ENCODE data around the gene LAMC1. TPM values are rescaled to one million over a fixed set of nuclear protein-coding genes. Genes with fewer than 3 reads are reported as not detected.

Gene LAMC1
- total RNA-seq, 4 donors from 2014 or later, result 387 to 474 (median 408) TPM

DNA sequence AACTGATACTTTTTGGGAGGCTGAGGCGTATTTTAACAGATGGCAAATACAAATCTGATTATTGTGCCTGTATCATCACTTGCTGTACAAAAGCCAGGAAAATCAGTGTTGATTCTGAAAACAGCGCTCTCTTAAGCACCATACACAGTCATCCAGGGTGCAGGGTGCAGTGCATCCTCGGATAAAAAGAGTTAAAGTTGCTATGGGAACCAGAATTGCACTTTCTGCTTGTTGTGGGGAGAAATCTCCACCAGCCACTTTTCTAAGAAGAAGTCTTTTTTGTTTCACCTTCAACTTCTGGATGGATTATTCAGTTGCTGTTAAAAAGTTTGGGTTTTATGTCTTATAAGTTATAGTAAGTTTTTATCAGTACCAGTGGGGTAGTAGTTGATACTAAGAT lies 3.8 kb downstream of the LAMC1 start:
- Histone ChIP-seq H3K4me3 (peak overlapping the region; percentile 80 to 97 (median 92)), H3K27me3 (no peaks in the 10 kb centered on the region), H3K4me1 (peaks cover 36 to 62% (median 59%) of the 10 kb centered on the region in 4 donors), H3K27ac (replicated peaks in 1 of 4) (peak overlapping the region; percentile 31 to 100 (median 99)), H3K36me3 (peaks cover 0 to 5% (median 0%) of the 10 kb centered on the region in 4 donors), H3K9me3 (no peaks in the 10 kb centered on the region)
- DNase-seq (ENCODE audit: extremely low spot score), result no peak
- intact Hi-C loops (cut with DNase I), result no loop called here
- TF ChIP-seq, protein P1, sequence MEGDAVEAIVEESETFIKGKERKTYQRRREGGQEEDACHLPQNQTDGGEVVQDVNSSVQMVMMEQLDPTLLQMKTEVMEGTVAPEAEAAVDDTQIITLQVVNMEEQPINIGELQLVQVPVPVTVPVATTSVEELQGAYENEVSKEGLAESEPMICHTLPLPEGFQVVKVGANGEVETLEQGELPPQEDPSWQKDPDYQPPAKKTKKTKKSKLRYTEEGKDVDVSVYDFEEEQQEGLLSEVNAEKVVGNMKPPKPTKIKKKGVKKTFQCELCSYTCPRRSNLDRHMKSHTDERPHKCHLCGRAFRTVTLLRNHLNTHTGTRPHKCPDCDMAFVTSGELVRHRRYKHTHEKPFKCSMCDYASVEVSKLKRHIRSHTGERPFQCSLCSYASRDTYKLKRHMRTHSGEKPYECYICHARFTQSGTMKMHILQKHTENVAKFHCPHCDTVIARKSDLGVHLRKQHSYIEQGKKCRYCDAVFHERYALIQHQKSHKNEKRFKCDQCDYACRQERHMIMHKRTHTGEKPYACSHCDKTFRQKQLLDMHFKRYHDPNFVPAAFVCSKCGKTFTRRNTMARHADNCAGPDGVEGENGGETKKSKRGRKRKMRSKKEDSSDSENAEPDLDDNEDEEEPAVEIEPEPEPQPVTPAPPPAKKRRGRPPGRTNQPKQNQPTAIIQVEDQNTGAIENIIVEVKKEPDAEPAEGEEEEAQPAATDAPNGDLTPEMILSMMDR (IDR thresholded peaks at IDR 0.05), result no peak
- no peak for TF ChIP-seq POLR2AphosphoS5 (IDR thresholded peaks at IDR 0.05)
- TF ChIP-seq POLR2A (IDR thresholded peaks at IDR 0.05; ENCODE audit: low read depth), result no peak
- no peak for TF ChIP-seq EP300 (IDR thresholded peaks at IDR 0.05)
- 46% methylated on average over 3 of the region's 3 CpGs for WGBS

DNA sequence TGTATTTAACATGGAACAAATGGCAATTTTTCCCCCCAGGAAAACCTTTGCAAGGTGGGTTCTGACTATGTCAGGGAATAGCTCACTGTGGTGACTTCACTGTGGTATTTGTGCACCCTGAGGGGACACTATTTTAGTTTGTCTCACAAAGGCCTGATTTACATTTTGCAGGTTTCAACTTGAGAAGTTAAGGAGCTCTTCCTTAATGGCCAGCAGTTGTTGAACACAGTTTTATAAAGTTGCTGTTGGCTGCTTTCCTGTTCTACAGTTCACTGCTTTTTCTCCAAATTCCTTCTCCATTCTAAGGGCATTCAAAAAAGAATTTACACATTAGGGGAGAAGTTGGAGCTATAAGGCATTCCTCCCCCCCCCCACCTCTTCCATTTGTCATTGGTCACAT lies 4.6 kb downstream of the LAMC1 start:
- peaks cover 0 to 5% (median 0%) of the 10 kb centered on the region in 4 donors for H3K36me3 ChIP-seq
- DNase-seq (ENCODE audit: extremely low spot score), result peak; percentile 55
- no peaks in the 10 kb centered on the region for H3K9me3 ChIP-seq
- H3K27me3 ChIP-seq, result no peaks in the 10 kb centered on the region
- intact Hi-C loops (cut with DNase I), result no loop called here
- H3K27ac ChIP-seq (replicated peaks in 1 of 4), result peak overlapping the region in 2 of 4 donors; percentile 23 to 100
- H3K4me1 ChIP-seq, result peaks cover 40 to 68% (median 65%) of the 10 kb centered on the region in 4 donors
- TF ChIP-seq, protein P1 (IDR thresholded peaks at IDR 0.05), result no peak
- TF ChIP-seq POLR2AphosphoS5 (IDR thresholded peaks at IDR 0.05) (no peak), POLR2A (IDR thresholded peaks at IDR 0.05; ENCODE audit: low read depth) (no peak), EP300 (IDR thresholded peaks at IDR 0.05) (no peak)
- peak overlapping the region; percentile 80 to 97 (median 92) for H3K4me3 ChIP-seq

DNA sequence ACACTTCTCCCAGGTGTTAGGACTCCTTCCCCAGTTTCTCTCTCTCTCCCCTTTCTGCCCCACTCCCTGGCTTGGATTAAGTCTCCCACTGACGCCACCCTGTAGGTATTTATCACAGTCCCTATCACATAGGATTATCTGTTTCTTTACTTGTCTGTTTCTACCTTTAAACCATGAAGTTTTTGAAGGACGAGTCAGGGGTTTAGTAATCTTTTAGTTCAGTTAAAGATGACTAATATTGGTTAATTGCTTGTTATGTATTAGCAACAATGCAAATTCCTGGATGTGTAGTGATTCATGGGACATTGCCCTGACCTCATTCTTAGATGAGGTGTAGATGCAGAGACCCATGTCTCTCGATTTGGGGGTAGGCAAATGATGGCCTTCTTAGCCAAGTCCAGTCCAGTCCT lies 6.4 kb downstream of the LAMC1 start:
- peak overlapping the region in 3 of 4 donors; percentile 13 to 92 (median 28) for H3K4me3 ChIP-seq
- peak overlapping the region in 2 of 4 donors; percentile 17 to 52 for H3K27ac ChIP-seq (replicated peaks in 1 of 4)
- DNase-seq (ENCODE audit: extremely low spot score), result no peak
- intact Hi-C loops (cut with DNase I), result no loop called here
- no peaks in the 10 kb centered on the region for H3K27me3 ChIP-seq
- H3K36me3 ChIP-seq, result peaks cover 0 to 14% (median 2%) of the 10 kb centered on the region in 4 donors
- no peak for TF ChIP-seq EP300 (IDR thresholded peaks at IDR 0.05)
- no peaks in the 10 kb centered on the region for H3K9me3 ChIP-seq
- WGBS, result 63% methylated on average over 3 of the region's 3 CpGs
- peaks cover 40 to 83% (median 76%) of the 10 kb centered on the region in 4 donors for H3K4me1 ChIP-seq

DNA sequence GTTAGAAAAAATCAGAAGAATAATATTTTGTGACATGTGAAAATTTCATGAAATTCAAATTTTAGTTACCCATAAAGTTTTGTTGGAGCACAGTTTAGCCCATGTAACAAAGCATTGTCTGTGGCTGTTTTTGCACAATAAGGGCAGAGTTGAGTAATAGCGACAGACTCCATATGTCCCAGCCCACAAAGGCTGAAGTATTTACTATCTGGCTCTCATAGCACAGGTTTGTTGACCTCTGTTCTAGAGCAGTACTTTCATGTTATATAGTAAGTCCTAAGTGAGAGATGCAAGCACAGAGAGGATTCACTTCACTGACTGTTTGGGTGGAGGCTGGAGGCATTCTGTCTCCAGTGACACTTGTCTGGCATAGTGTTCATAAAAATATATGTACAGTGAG lies 6.8 kb downstream of the LAMC1 start:
- no peaks in the 10 kb centered on the region for H3K27me3 ChIP-seq
- peaks cover 0 to 14% (median 2%) of the 10 kb centered on the region in 4 donors for H3K36me3 ChIP-seq
- H3K4me3 ChIP-seq, result peak overlapping the region in 2 of 4 donors; percentile 13 to 28
- H3K27ac ChIP-seq (replicated peaks in 1 of 4), result peak overlapping the region in 2 of 4 donors; percentile 52 to 53
- intact Hi-C loops (cut with DNase I), result loop anchor here (5.0 kb wide), 1 partner anchor 42 kb away; no protein-coding TSS in a partner anchor
- H3K9me3 ChIP-seq, result no peaks in the 10 kb centered on the region
- 89% methylated on average over 1 of the region's 1 CpG for WGBS
- peaks cover 40 to 88% (median 80%) of the 10 kb centered on the region in 4 donors for H3K4me1 ChIP-seq
- TF ChIP-seq EP300 (IDR thresholded peaks at IDR 0.05) (no peak), POLR2A (IDR thresholded peaks at IDR 0.05; ENCODE audit: low read depth) (no peak), POLR2AphosphoS5 (IDR thresholded peaks at IDR 0.05) (no peak)
- TF ChIP-seq, protein P1 (IDR thresholded peaks at IDR 0.05), result no peak
- no peak for DNase-seq (ENCODE audit: extremely low spot score)

DNA sequence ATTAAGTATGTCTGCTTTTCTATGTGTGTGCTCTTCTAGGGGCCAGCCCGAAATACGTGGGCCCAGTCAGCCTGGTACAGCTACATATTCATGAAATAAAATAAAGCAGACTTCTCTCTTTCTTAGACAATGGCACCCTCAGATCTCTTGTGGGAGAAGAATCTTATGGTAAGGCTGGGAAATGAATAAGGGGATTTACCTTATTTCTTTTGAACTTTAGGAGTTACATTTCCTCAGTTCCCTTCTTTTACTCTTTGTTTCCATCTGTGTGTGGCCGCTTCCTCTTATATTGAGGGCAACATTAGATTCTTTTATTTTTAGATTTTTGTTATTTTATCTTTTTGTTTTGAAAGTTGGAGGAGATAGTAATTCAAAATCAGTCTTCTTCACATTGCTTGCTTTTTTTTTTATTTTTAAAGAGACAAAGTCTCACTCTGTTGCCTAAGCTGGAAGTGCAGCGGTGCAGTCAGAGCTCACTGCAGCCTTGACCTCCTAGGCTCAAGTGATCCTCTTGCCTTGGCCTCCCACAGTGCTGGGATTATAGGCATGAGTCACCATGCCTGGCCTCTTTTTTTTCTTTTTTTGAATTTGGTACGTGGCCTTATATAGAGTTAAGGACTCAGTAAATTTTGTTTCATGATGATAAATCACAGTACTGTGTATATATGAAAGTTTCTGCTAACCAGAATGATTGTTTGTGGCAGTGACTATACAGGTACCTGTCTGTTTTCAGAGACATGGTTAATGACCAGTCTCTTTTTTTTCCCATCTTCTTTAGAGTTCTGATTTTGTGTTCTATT lies 9.1 kb downstream of the LAMC1 start:
- intact Hi-C loops (cut with DNase I), result loop anchor here (5.0 kb wide), 1 partner anchor 40 kb away; no protein-coding TSS in a partner anchor
- Histone ChIP-seq H3K4me3 (no peak overlapping the region), H3K4me1 (peaks cover 36 to 94% (median 86%) of the 10 kb centered on the region in 4 donors), H3K9me3 (no peaks in the 10 kb centered on the region), H3K36me3 (peaks cover 0 to 26% (median 2%) of the 10 kb centered on the region in 4 donors), H3K27me3 (no peaks in the 10 kb centered on the region), H3K27ac (replicated peaks in 1 of 4) (peak overlapping the region; percentile 31 to 53 (median 48))
- 68% methylated on average over 5 of the region's 5 CpGs for WGBS
- TF ChIP-seq EP300 (IDR thresholded peaks at IDR 0.05) (no peak), POLR2A (IDR thresholded peaks at IDR 0.05; ENCODE audit: low read depth) (no peak), POLR2AphosphoS5 (IDR thresholded peaks at IDR 0.05) (peak in 1 of 2 donors; percentile 38)
- TF ChIP-seq, protein P1 (IDR thresholded peaks at IDR 0.05), result no peak
- no peak for DNase-seq (ENCODE audit: extremely low spot score)
